NCI-H774 (cell line): Measurements from ENCODE around the gene SOWAHD.
A peak's percentile ranks its signal among the peaks of the same experiment; 100 is the strongest.
"Not testable (repeated sequence)": the region's sequence is repeated elsewhere in the genome, so short reads cannot be mapped to it uniquely, and the experiment has no call there.

Experiments
- DNase-seq: peaks from one replicate; lab custom pipeline; 2025; lab: John Stamatoyannopoulos, UW

The SOWAHD gene

DNA sequence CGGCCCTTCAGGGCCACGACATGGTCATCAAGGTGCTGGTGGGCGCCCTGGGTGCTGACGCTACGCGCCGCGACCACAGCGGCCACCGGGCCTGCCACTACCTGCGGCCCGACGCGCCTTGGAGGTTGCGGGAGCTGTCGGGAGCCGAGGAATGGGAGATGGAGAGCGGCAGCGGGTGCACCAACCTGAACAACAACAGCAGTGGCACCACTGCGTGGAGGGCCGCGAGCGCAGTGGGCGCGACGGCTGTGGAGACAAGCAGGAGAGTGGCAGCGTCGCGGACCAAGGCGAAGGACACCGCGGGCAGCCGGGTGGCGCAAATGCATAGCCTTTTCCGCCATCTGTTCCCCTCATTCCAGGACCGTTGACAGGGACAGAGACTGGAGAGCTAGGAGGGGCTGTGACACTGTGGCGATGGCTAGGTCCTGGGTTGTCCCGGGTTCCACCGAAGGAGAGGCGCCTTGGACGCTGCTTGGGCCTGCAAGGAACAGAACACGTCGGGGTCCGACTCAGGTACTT, 919 bp downstream of the SOWAHD start:
- DNase-seq, result no peak

DNA sequence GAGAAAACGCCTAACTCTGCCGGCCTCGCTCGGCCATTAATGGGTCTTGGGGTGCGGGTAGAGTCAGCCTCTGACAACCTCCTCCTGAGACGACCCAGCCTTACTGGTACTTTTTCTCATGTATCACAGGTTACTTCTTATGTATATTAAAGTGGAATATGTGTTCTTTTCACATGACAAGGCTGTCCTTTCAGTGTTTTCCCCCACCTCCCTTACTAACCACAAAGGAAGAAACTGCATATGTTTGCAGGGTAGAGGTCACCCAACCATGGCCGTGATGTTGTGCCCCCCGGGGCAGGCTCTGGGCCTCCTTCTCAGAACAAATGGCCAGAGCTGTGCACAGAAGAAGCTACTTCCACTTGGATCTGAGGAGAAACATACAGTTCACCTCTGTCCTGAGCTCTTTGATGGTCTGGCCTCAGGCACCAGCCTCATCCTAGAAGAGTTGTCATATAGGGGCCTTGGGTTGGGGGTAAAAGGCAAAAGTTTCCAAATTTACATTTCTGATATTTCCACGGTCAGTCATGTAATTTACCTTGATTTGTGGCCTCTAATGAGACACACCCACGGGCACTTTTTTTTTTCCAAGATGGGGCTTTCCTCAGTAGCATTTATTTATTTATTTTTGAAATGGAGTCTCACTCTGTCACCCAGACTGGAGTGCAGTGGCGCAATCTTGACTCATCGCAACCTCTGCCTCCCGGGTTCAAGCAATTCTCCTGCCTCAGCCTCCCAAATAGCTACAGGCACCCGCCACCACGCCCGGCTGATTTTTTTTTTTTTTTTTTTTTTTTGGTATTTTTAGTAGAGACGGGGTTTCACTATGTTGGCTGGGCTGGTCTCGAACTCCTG, 1.9 kb downstream of the SOWAHD start:
- DNase-seq, result no peak

GRCh38 chrX:119762718-119763117, 4.3 kb downstream of the SOWAHD start:
- no peak for DNase-seq

DNA sequence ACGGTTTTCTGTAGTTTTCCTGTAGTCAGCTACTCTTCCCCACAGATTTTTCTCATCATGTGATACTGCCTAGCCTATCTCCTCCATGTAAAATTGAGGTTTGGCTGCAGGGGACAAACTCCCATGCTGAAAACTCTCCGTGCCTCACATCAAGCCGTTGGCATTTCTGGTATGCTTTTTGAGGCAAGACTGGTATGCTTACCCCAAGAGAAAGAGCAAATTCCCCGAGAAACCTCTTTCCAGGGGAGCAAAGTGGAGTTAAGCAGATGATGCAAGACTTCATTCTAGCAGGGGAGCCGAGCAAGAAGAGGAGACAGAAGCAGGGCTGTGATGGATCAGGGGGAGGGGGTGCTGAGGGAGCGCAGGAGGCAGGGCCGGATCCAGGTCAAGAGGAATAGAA, 4.8 kb downstream of the SOWAHD start:
- DNase-seq, result no peak

DNA sequence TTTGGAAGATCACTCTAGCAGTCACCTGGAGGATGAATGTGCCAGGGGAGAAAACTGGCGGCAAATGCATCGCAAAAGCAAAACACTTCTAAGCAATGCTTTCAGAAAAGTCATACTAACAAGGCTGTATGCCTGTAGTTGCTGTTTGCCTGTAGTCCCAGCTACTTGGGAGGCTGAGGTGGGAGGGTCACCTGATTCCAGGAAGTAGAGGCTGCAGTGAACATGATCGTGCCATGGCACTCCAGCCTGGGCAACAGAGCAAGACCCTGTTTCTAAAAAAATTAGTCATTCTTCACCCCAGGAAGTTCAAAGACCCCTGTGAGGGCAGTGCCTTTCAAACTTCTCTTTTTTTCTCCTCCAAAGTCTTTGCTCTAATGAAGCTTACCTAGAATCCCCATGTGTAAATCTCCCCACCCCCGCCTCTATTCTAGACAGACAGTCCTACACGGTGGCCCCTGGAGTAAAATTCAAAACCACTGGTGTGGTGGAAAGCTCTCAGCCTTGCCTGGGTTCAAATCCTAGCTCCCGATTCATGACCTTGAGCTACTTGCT, 5.5 kb downstream of the SOWAHD start:
- no peak for DNase-seq

DNA sequence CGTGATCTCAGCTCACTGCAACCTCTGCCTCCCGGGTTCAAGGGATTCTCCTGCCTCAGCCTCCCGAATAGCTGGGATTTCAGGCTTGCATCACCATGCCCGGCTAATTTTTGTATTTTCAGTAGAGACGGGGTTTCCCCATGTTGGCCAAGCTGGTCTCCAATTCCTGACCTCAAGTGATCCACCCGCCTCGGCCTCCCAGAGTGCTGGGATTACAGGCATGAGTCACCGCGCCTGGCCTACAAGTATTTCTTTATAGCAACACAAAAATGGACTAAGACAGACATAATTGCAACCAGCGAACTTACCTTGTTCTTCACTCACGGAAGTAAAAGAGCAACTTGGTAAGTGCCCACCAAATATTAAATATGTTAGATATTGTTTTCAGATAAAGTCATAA, 10.0 kb downstream of the SOWAHD start:
- DNase-seq, result not testable (repeated sequence)

DNA sequence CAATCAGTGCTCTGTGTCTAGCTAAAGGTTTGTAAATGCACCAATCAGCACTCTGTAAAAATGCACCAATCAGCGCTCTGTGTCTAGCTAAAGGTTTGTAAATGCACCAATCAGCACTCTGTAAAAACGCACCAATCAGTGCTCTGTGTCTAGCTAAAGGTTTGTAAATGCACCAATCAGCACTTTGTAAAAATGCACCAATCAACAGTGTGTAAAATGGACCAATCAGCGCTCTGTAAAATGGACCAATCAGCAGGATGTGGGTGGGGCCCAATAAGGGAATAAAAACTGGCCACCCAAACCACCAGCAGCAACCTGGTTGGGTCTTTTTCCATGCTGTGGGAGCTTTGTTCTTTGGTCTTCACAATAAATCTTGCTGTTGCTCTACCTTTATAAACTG, 11.0 kb downstream of the SOWAHD start:
- not testable (repeated sequence) for DNase-seq

DNA sequence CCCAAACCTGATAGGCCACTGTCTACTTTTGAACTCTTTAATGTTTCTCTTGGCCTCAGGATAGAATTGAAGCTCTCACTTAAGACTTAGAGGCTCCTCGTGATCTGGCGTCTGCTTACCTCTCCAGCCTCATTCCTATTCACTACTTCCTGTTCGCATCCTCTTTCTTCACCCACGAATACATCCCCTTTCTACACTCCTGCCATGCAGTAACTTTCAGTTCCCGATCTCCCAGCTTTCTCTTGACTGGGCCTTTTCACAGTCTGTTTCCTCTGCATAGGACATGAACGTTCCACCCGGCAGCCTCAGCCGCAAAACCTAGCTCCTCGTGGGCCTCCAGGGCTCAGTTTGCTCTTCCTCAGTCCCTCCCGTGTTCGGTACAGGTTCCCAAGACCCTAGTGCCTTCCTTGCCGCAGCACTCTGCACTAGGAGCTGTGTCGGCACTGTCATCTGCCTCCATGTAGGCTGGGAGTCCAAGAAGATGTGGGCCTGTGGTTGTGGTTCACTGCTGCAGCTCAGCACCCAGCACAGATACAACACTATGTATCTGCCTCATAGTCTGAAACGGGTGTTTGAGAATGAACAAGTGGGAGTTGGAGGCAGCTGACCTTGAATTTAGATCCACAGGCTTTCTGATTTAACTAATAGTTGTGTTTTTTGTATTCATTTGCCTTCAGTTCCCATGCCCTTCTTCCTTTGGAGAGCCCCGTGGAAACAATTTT, 17.3 kb downstream of the SOWAHD start:
- no peak for DNase-seq

DNA sequence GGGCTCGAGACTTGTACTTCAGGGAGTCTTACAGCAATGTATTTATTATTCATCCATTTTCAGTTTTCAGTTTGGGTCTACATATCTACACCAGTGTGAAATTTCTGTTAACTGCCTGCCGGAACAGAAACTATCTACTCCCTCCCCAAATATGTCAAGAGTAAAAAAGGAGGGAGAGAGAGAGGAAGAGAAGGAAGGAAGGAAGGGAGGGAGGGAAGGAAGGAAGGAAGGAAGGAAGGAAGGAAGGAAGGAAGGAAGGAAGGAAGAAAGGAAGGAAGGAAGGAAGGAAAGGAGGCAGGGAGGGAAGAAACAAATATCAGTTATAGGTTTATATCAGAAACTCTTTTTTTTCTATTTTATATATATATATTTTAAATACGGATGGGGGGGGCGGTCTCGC, 20.4 kb downstream of the SOWAHD start:
- no peak for DNase-seq

- no peak for DNase-seq
Observed at GRCh38 chrX:119783026-119783425, 24.6 kb downstream of the SOWAHD start.

DNA sequence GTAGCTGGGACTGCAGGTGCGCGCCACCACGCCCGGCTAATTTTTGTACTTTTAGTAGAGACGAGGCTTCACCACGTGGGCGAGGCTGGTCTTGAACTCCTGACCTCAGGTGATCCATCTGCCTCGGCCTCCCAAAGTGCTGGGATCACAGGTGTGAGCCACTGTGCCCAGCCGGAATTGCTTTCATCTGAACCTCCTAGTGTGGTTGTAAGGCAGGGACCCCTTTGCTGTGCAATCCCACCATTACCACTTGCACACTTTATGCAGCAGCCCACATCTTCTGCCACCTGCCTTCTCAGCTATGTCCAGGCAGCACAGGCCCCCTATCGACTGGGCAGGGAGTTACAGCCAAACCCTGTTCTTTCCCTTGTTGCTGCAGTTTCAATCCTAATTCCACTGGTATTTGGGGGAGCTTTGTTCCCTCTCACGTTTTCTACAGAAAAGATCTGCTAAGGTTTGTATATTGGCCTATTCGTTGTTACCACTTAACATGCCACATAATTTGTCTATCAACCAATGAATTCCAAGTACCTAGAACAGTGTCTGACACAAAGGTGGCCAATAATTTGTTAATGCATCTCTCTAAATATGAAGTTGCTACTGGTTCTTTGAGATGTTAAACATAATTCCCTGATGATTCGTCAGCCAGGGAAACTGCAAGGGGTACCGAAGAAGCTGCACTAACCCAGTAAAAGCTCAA, 26.5 kb downstream of the SOWAHD start:
- no peak for DNase-seq

DNA sequence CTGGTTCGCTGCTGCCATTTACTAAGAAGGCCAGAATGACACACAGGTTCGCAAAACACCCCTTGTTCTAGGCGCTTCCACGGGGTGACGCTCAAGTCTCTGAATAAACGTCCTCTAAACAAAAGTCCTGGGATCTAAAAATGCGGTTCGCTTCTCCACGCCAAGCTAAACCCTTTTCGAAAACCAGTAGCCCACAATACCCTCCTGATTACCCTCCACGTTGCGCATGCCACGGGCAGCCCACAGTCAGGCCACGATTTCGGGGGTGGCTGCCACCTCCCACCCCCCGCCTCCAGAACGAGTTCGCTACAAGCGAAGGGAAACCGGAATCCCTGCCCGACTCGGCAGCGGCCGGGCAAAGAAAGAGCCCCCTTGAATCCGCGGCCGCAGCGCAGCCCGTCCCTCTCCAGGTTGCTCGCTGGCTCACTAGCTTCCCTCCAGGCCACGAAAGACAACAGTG, 32.6 kb downstream of the SOWAHD start:
- DNase-seq, result no peak

- DNase-seq, result peak; percentile 89
Observed at GRCh38 chrX:119791437-119792231, 33.2 kb downstream of the SOWAHD start, which contains the start of gene RPL39. Gene RPL39 (minus strand): TSS chrX:119791630. CDS start chrX:119791576, 54 bp downstream.

DNA sequence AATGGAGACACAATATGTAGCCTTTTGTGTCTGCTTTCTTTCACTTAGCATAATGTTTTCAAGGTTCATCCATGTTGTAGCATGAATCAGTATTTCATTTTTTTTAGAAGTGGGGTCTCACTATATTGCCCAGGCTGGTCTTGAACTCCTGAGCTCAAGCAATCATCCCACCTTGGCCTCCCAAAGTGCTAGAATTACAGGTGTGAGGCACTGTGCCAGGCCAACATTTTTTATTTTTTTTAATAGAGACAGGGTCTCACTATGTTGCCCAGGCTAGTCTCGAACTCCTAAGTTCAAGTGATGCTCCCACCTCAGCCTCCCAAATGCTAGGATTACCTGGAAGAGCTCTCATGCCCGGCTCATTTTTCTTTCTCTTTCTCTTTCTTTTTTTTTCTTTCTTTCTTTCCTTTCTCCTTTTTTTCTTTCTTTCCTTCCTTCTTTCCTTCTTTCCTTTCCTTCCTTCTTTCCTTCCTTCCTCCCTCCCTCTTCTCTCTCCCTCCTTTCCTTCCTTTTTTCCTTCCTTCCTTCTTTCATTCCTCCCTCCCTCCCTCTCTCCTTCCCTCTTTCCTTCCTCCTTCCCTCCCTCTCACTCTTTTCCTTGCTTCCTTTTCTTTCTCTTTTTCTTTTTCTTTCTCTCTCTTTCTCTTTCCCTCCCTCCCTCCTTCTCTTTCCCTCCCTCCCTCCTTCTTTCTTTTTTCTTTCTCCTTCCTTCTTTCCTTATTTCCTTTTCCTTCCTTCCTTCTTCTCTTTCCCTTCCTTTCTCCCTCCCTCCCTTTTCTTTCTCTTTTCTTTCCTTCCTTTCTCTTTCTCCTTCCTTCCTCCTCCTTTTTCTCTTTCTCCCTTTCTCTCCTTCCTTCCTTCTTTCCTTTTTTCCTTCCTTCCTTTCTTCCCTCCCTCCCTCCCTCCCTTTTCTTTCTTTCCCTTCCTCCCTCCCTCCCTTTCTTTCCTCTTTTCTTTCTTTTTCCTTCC, 43.1 kb downstream of the SOWAHD start:
- DNase-seq, result no peak

GRCh38 chrX:119802546-119802945, 44.2 kb downstream of the SOWAHD start:
- DNase-seq, result no peak

DNA sequence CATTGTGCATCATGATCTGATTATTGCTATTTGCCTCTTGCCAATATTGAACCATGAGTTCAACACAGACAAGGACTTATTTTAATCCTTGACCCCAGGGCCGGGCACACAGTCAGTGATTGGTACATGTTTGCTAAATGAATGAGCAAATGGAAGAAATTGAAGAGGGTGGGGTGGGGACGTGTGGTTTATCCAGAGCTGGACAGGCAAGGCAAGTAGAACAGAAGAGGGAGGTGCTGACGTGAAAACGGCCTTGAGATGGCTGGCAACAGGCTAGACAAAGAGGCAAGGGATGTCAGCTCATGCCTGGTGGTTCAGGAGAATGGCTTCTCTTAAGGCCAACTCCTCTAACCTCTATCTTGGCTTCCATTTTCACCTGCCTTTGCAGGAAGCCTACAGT, 50.1 kb downstream of the SOWAHD start:
- not testable (repeated sequence) for DNase-seq

GRCh38 chrX:119809185-119809666, 50.8 kb downstream of the SOWAHD start:
- no peak for DNase-seq
